HUES64 (cell line): ENCODE results near the gene LGALS8.

Experiments
- H3K27ac ChIP-seq: 2 replicates; pipeline ENCODE4 v1.7.0; 2013; ENCODE audit warnings: low read depth, low read length, inconsistent platforms
- H3K27me3 ChIP-seq: 2 replicates; pipeline ENCODE4 v1.6.1; 2013; ENCODE audit warnings: mild to moderate bottlenecking, low read length; ENCODE audit not compliant: insufficient read depth
- H3K36me3 ChIP-seq: 2 replicates; pipeline ENCODE4 v1.6.1; 2013; ENCODE audit warnings: mild to moderate bottlenecking, low read length; ENCODE audit not compliant: insufficient read depth
- H3K4me1 ChIP-seq: 2 replicates; pipeline ENCODE4 v1.6.1; 2013; ENCODE audit warnings: mild to moderate bottlenecking, low read length, moderate library complexity; ENCODE audit not compliant: insufficient read depth
- H3K4me3 ChIP-seq: 2 replicates; pipeline ENCODE4 v1.5.1; 2013; ENCODE audit warnings: mild to moderate bottlenecking, low read length, moderate library complexity
- H3K9ac ChIP-seq: 2 replicates; pipeline ENCODE4 v1.6.1; 2013; ENCODE audit warnings: mild to moderate bottlenecking, low read depth, low read length
- H3K9me3 ChIP-seq: 2 replicates; pipeline ENCODE4 v1.6.1; 2013; ENCODE audit warnings: low read depth, low read length; ENCODE audit not compliant: insufficient read depth
- WGBS: fragments of 150-250, 120-280 bp; methylation state at CpG from one replicate; pipeline ENCODE4 v1.1.7; 2013; ENCODE audit warnings: missing lambda C conversion rate; 5-methylcytosine and 5-hydroxymethylcytosine counted together

The LGALS8 gene

DNA sequence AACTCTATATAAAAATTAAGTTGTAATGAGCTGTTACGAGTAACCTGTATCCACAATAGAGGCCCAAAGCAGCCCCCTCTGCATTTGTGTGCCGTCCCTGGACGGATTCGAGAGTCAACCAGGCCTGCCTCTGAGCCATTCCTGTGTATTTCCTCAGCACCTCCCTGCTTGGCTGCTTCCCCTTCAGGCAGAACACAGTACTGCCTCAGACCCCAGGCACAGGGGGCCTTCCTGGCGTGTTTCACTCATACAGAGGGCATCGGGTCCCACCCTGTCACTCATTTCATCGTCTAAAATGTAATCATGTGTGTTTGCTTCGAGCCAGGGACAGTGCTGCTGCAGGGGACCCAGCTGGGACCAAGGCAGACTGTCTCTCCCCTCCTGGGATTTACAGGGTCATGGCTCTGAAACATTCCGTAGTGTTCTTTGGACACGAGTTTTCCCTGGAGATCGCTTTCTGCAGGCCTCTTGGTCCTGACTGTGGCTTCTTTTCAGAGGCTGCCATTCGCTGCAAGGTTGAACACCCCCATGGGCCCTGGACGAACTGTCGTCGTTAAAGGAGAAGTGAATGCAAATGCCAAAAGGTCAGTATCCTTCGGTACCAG is 19.4 kb downstream of the LGALS8 start:
- WGBS = 86% methylated on average over 16 of the region's 16 CpGs
- no peaks in the 10 kb centered on the region for H3K4me1 ChIP-seq
- H3K4me3 ChIP-seq = no peak overlapping the region
- H3K36me3 ChIP-seq = peaks cover 79% of the 10 kb centered on the region
- H3K9ac ChIP-seq = no peak overlapping the region
- H3K27me3 ChIP-seq = no peaks in the 10 kb centered on the region
- no peaks in the 10 kb centered on the region for H3K9me3 ChIP-seq
- H3K27ac ChIP-seq = no peak overlapping the region

DNA sequence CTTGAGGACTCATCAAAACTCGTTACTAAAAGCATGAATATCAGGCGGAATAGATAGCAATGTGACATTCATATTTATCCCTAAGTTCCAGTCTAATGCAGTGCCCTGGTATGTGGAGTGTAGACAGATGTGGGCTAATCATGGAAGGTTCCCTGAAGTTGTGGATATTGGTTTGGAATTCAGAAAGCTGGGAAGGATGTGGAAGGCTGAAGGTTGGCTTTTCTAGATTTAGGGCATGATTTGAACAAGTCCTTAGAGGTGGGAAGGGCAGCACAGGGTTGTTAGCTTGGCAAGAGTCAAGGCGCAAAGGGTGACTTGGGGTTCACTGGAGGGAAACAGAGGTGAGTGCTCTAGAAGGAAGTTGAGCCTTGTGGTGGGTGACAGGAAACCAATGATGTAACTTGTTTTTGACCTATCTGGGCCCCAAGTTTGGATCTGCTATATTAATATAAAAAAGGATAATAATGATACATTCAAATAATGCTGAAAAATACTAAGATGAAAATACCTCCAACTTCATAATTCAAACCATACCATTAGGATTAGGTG is 21.9 kb downstream of the LGALS8 start:
- peaks cover 98% of the 10 kb centered on the region for H3K36me3 ChIP-seq
- WGBS = 83% methylated on average over 3 of the region's 3 CpGs

DNA sequence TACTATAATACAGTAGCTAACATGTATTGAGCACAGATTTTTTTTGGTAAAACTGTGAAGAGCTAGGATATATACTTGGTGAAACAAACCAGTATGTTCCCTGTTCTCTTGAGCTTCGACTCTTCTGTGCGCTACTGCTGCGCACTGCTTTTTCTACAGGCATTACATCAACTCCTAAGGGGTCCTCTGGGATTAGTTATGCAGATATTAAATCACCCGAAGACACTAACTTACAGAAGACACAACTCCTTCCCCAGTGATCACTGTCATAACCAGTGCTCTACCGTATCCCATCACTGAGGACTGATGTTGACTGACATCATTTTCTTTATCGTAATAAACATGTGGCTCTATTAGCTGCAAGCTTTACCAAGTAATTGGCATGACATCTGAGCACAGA is 24.7 kb downstream of the LGALS8 start:
- no peaks in the 10 kb centered on the region for H3K9me3 ChIP-seq
- no peak overlapping the region for H3K9ac ChIP-seq
- H3K27me3 ChIP-seq = no peaks in the 10 kb centered on the region
- H3K4me1 ChIP-seq = no peaks in the 10 kb centered on the region
- no peak overlapping the region for H3K27ac ChIP-seq
- 94% methylated on average over 6 of the region's 6 CpGs for WGBS
- H3K4me3 ChIP-seq = no peak overlapping the region
- H3K36me3 ChIP-seq = peaks cover 98% of the 10 kb centered on the region

More for the DNA sequence above, 21.9 kb downstream of the LGALS8 start:
- Histone ChIP-seq H3K27me3 (no peaks in the 10 kb centered on the region), H3K9ac (no peak overlapping the region), H3K4me3 (no peak overlapping the region), H3K4me1 (no peaks in the 10 kb centered on the region), H3K27ac (no peak overlapping the region), H3K9me3 (no peaks in the 10 kb centered on the region)

DNA sequence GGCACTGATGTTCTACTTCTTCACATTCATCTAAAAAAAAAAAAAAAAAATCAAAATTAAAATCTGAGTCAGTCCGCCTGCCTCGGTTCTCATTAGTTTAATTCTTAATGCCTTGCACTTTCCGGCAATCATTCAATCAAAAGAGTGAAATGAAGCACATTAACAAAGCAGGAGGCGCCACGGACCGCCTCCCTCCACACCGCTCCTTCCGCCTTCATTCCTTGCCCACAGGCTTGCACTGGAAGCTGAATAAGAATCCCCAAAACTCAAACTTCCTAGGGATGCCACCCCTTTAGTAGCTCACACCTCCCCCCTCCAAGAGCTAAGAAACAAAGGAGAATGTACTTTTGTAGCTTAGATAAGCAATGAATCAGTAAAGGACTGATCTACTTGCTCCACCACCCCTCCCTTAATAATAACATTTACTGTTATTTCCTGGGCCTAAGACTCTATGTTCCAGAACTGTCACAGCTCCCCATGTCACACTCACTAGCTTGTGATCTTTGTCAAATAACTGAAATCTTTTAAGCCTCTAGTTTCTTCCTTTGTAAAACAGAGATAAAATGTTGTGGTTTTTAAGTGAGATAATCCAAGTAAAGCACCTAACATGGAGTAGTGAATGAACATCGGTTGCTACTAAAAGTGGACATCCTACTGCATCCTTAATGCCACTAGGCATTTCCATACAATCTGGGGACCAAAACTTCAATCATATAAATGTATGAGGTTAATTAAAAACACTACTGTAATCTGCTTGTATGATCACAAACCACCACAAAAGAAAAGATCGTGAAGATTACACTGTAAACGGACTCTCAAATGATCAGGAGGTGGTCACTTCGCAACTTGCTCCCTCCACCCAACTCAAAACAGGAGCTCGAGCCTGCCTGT is 27.4 kb downstream of the LGALS8 start:
- Histone ChIP-seq H3K4me3 (no peak overlapping the region), H3K27ac (no peak overlapping the region), H3K36me3 (peaks cover 99% of the 10 kb centered on the region), H3K9ac (no peak overlapping the region), H3K9me3 (no peaks in the 10 kb centered on the region), H3K4me1 (no peaks in the 10 kb centered on the region), H3K27me3 (no peaks in the 10 kb centered on the region)
- 92% methylated on average over 13 of the region's 13 CpGs for WGBS

DNA sequence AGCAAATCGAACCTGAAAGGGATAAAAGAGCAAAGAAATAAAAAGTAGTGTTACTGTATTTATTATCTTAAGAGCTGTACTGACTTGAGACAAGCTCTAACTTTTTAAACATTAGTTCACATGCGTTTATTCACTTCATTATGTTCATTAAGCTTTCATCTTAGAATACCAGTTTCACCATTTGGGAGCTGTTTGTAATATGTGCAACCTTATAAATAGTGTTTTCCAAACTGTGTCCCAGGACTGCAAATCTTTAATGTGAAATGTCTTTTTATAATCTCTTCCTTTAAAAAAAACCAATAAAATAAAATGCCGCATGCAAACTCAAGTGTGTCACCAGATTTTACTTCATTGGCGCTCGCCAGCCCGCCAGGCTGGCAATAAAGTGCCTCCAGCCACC is 28.3 kb downstream of the LGALS8 start:
- H3K27ac ChIP-seq = no peak overlapping the region
- no peaks in the 10 kb centered on the region for H3K4me1 ChIP-seq
- no peak overlapping the region for H3K9ac ChIP-seq
- H3K36me3 ChIP-seq = peaks cover 99% of the 10 kb centered on the region
- 91% methylated on average over 6 of the region's 6 CpGs for WGBS
- H3K9me3 ChIP-seq = no peaks in the 10 kb centered on the region
- no peak overlapping the region for H3K4me3 ChIP-seq
- H3K27me3 ChIP-seq = no peaks in the 10 kb centered on the region

DNA sequence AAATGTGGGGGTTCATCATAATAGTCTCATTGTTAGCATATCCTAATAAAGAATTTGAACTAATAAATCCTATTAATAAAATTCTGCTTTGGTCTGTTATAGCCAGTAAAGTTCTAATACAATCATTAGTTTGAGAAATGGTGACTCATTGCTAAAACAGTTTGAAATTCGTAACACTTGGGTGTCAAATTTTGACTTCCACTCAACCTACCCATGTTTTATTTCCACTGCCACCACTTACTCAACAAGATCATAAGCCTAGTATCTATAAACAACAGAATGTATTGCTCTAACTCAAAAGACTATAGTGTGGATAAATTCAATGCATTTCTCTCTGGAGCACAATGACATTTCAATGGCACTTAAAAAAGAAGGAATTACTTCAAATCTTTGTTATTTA is 29.1 kb downstream of the LGALS8 start:
- no peaks in the 10 kb centered on the region for H3K9me3 ChIP-seq
- peaks cover 99% of the 10 kb centered on the region for H3K36me3 ChIP-seq
- H3K27ac ChIP-seq = no peak overlapping the region
- no peaks in the 10 kb centered on the region for H3K4me1 ChIP-seq
- H3K4me3 ChIP-seq = no peak overlapping the region
- H3K27me3 ChIP-seq = no peaks in the 10 kb centered on the region
- 79% methylated on average over 1 of the region's 1 CpG for WGBS
- H3K9ac ChIP-seq = no peak overlapping the region

DNA sequence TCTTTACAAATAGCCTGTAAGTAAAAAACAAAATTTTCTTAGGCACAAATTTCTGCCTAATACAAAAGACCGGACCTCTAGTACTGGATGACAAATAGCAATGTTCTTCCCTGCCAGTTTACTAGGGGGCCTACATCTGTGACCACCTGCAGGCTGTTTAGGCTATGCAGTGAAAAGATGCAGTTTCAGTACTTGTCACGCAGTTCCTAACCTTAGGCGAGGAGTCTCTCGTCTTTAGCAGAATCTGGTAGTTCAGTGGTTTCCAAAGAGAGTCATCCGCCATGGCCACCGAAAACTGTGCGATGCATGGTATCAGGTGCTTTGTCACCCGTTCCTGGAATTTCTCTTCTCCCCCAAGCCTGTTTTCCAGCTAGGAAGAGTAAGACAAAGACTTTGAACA is 29.6 kb downstream of the LGALS8 start:
- Histone ChIP-seq H3K27me3 (no peaks in the 10 kb centered on the region), H3K36me3 (peaks cover 99% of the 10 kb centered on the region)

DNA sequence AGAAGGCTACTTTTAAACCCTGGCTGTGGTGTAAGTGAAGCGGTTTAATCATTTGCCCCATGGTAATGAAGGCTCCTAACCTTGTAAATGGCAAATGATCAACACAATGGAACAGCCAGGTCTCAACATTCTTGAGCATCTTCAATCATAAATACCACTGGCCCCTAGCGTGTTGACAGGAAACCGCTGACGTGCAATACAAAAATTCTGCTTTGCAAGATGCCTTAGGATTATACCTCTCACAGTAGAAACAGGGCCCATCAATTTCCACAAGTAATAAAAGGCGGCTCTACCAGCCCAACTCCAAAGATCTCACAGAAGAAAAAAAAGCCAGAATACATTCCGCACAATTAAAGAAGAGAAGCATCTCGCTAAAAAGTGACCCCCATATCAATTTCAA is 32.8 kb downstream of the LGALS8 start:
- H3K36me3 ChIP-seq = peaks cover 98% of the 10 kb centered on the region
- H3K27ac ChIP-seq = no peak overlapping the region
- no peak overlapping the region for H3K9ac ChIP-seq
- no peak overlapping the region for H3K4me3 ChIP-seq
- H3K4me1 ChIP-seq = no peaks in the 10 kb centered on the region
- H3K27me3 ChIP-seq = no peaks in the 10 kb centered on the region
- 96% methylated on average over 5 of the region's 7 CpGs for WGBS
- no peaks in the 10 kb centered on the region for H3K9me3 ChIP-seq

More for the DNA sequence above, 29.6 kb downstream of the LGALS8 start:
- H3K27ac ChIP-seq = no peak overlapping the region
- WGBS = 85% methylated on average over 8 of the region's 8 CpGs
- H3K4me3 ChIP-seq = no peak overlapping the region
- H3K4me1 ChIP-seq = no peaks in the 10 kb centered on the region
- no peaks in the 10 kb centered on the region for H3K9me3 ChIP-seq
- H3K9ac ChIP-seq = no peak overlapping the region

DNA sequence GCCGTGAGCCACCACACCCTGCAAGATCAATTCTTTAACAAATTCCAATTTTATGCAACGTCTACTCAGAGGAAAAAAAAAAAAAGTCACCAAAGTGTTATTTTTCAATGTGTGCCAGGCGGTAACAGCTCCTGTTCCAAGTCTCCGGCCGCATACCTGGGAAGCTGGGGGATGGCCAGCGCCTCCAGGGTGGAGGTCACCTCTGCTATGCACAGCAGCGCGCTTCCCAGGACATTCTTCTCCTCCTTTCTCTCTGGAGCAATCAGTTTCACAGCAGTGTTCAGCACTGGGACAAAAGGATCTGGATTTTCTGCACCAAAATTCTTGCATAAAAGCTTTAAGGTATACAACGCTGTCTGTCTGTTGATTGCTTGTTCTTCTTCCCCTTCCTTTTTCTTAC is 34.3 kb downstream of the LGALS8 start:
- H3K4me3 ChIP-seq = no peak overlapping the region
- WGBS = 97% methylated on average over 9 of the region's 9 CpGs

DNA sequence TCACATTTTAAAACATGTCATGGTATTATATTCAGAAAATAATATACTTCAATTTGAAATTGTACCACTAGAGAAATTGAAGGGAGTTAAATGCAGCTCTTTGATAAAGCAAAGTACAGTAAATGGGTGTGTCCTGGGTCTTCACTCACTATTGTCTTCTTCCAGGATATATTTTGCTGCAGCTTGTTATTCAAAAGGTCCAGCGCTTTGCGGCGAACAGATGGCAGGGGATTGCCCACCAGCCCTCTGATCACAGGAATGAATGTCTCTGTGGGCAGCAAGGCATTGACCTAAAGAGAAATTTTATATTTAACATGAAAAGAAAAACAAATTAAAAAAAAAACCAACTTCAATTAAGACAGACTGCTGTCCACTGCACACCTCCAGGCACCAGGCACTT is 35.1 kb downstream of the LGALS8 start:
- Histone ChIP-seq H3K4me3 (no peak overlapping the region), H3K36me3 (peaks cover 97% of the 10 kb centered on the region), H3K27ac (no peak overlapping the region), H3K9ac (no peak overlapping the region), H3K27me3 (no peaks in the 10 kb centered on the region), H3K9me3 (no peaks in the 10 kb centered on the region), H3K4me1 (no peaks in the 10 kb centered on the region)
- 100% methylated on average over 3 of the region's 3 CpGs for WGBS

More for the DNA sequence above, 34.3 kb downstream of the LGALS8 start:
- no peaks in the 10 kb centered on the region for H3K9me3 ChIP-seq
- H3K4me1 ChIP-seq = no peaks in the 10 kb centered on the region
- no peak overlapping the region for H3K27ac ChIP-seq
- peaks cover 98% of the 10 kb centered on the region for H3K36me3 ChIP-seq
- no peaks in the 10 kb centered on the region for H3K27me3 ChIP-seq
- no peak overlapping the region for H3K9ac ChIP-seq

DNA sequence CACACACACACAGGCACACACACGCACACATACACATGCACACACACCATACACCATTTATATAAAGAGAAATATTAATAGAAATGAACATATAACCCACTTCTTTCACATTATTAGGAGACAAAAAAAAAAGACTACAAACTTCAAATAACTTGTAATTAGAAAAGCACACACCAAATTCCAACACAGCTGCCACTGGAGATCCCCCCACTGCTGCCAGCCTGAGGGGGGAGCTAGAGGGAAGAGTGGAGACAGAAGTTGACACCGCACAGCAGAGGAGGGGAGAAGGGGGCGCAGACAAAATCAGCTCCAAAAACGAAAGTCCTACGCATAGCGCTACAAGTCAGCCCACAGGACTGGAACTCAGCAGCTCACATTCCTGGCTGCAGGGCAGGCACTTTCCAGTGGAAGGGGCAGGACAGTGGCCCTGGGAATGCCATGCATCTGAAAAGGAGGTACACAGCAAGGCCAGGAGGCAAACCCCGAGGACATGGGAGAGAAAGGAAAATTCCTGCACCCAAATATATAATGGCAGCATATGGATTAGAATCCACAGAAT is 36.5 kb downstream of the LGALS8 start:
- Histone ChIP-seq H3K36me3 (peaks cover 98% of the 10 kb centered on the region), H3K9me3 (no peaks in the 10 kb centered on the region), H3K9ac (no peak overlapping the region), H3K4me3 (no peak overlapping the region), H3K27ac (no peak overlapping the region), H3K27me3 (no peaks in the 10 kb centered on the region), H3K4me1 (no peaks in the 10 kb centered on the region)
- 90% methylated on average over 6 of the region's 7 CpGs for WGBS
